NOMO-1 treated with dmso at 0.1 percent for 144 hours (cell line): Measurements from ENCODE around the gene PDE4B.

Experiments used
- DNase-seq: peaks from one replicate; lab custom pipeline; 2025; ENCODE audit not compliant: unreplicated experiment; lab: John Stamatoyannopoulos, UW

Gene PDE4B

DNA sequence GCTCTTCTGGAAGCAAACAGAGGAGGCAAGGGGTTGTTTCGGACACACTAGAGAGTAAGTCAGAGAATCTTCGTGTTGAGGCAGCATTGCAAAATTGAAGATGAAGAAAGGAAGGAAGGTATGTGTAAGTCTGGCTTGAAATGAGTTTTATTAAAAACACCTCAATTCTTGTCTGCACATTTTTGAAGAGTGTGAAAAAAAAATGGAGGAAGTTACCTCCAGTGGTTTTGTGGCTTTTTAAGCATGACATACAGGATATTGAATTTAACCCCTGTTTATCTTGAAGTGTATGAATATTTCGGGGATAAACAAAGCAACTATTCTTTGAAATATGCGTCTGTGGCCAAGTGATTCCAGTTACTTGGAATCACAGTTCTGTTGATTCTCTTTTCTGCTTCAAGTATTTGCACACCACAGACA lies 538.0 kb downstream of the PDE4B start:
- DNase-seq, result no peak

GRCh38 chr1:66331658-66332547 lies 539.2 kb downstream of the PDE4B start:
- DNase-seq, result no peak

GRCh38 chr1:66332548-66332901 lies 539.8 kb downstream of the PDE4B start:
- no peak for DNase-seq

DNA sequence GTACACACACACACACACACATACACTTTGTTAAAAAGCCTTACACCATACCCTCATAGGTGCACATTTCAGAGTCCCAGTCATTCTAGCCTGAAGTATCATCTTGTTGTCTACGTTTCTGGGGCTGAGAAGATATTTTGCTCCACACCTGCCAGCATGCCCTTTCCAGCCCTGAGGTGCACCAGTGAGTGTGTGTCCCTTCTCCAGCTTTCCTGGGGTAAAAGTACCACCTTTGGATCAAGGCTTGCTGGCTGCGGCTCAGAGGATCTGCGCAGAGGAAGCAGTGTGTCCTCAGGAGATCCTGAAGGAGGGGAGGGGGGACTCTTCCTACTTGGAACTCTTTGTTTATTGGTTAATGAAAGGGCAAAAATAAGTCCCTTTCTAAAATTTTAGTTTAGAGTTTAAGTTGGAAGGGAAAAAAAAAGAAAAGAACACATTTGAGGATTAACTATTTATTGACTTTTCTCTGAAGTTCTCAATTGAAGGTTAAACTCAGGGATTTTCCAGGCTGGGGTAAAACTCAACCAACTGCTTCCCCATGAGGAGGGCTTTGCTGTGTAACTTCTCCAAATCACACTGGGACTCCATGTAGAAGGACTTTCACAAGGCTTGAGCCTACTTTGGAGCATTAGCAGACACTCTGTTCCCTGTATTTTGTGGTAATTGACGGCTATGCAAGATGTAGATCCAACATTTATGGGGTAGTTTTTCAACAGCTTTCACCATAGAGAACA lies 540.9 kb downstream of the PDE4B start:
- no peak for DNase-seq

DNA sequence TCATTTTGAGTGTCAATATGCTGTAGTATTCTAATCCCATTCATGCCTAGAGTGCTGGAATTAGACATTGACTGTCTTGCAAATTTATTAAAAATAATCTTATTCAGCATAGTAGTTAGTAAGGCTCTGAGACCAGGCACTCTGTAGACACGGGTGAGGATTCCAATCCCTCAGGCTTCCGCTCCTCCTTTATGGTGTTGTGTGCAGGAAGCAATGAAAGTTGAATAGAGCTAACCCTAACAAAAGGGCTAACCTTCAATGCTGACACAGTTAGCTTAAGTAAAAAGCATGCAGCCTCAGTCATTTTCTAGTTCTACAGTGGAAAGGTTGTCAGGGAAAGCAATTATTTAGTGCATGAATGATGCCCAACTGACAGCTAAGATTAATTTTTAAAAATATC lies 541.6 kb downstream of the PDE4B start:
- DNase-seq, result no peak

DNA sequence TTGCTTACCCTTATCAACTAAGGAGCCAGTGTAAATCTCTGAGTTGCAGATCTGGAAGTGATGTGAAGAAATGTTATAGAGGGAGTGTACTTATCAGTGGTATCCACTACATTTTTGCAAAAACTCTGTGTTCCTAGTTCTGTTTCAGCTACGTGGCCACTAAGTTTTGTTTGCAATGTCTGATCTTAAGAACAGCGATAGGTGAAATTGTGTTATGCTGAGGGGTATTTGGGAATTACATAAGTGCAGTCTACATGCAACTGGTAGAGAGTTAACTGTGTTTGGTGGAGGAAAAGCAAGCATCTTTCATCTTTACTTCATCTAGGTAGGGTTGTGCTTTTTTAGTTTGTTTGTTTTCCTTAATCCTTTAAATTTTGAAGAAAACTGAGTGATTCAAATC lies 542.4 kb downstream of the PDE4B start:
- DNase-seq, result no peak

- peak; percentile 89 for DNase-seq
Measured at GRCh38 chr1:66335859-66336640, 543.4 kb downstream of the PDE4B start.

DNA sequence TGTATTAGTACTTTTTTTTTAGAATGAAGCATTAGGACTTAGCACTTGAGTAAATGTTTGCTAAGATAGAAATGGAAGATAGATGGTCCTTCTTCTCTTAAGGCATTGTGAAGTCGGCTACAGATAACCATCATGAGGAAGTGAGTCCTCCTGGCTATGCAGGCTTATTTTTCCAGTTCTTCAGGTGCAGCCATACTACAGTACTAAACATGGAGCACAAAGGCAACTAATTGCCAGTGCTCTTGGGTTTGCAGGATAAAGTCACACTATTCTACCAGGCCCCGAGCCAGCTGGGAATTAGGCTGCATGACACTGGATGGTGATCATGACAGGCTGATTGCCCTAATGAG lies 543.9 kb downstream of the PDE4B start:
- no peak for DNase-seq

DNA sequence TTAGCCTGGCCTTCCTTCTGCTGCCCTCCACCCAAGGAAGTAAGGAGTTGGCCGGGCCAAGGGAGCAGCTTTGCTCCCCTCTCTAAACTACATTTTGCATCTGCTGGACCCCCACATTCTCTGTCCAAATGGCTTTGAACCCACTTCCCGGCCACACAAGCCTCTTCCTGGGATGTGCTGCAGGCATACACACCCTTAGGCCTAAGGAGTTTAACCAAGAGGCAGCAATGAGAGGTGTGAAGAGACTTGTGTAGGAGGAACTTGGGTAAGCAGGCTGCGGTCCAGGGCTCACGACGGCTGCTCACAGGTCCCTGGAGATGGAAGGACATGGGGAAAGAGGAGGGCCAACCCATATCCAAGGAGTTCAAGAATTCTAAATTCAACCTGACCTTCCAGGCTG lies 544.6 kb downstream of the PDE4B start:
- DNase-seq, result no peak

DNA sequence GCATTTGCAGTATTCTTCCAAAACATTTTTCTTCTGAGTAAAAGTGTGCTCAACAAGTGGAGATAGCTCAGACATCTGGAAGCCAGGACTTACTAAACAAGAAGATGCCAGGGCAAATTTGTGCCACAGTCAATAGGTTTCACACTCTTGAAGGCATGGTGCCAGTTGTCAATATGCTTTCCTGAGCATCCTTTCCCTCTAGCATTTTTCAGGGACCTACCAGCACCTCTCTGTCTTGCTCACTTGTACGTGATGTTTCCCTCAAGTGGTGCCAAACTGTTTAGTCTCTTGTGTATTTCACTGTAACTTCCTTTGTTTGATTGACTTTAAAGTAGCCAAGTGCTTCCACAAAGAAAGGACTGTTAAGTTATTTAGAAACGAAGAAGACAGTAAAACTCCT lies 547.2 kb downstream of the PDE4B start:
- DNase-seq, result no peak

DNA sequence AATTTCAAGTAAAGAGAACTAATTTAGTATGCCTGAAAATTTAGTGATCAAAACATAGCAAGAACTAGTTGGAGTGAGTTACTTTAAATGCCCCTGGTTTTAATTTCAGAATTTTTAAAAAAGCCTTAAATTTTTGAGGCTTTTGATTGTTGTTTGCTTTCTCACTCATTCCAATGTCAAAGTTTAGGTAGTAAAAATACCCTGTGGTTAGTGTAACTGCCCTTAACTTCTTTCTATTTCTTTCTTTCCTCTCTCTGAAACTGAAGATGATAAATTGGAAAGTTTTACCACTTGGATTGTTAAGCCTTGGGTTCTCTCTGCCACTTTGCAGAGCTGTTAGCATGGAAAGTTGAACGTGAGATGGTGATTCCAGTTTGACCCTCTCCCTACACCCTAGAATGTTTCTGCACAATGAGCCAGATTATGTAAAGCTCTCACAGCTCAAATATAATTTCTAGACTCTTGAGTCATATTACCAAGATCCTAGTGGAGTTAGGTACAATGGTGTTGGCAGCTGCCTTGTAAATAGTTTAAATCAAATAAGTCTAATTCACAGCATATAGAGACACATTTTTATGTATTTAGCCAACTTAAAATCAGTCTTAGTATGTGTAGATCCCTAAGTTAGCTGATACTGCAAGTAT lies 548.9 kb downstream of the PDE4B start:
- DNase-seq, result no peak

DNA sequence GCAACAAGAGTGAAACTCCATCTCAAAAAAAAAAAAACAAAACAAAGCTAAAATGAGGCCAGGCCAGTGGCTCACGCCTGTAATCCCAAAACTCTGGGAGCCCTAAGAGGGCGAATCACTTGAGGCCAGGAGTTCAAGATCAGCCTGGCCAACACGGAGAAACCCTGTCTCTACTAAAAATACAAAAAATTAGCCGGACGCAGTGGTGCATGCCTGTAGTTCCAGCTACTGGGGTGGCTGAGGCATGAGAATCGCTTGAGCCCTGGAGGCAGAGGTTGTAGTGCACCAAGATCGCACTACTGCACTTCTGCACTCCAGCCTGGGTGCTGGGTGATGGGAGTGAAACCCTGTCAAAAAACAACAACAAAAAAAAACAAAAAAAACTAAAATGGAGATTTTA lies 550.0 kb downstream of the PDE4B start:
- DNase-seq, result no peak

DNA sequence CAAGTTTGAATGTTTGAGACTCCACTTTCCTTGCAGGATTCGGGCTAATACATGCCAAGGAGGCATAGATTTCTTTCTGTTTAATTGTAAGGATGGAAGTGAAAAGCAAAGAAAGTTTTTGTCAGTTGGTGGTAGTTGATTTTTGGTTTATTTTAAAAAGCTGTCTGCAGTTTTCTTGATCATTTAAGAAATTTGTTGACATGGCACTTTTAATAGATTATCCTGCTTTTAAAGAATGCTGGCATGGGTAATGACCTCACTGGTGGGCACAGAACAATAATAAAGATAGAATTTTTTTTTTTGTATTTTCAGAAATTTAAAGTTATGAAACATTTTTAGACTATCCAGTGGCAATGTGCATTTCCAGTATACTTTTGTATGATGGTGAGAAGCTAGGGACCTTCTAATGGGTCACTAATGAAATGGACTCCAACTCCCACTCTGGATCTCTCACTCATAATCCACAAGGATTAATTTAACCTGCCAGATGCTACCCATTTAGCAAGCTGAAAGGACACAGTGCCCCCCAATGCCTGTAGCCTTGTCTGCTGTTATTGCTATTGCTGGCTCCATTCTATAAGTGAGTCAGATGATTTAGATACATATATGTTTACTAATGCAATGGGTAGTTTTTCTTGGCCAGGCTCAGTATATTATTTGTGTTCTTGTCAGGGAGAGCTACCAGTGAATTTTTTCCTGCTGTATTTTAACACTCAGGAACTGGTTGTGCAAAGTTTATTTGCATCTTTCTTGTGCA lies 551.1 kb downstream of the PDE4B start:
- no peak for DNase-seq

- DNase-seq, result no peak
Measured at GRCh38 chr1:66346057-66346795, 553.5 kb downstream of the PDE4B start.

GRCh38 chr1:66346873-66347272 lies 554.2 kb downstream of the PDE4B start:
- DNase-seq, result no peak

- DNase-seq, result no peak
Measured at GRCh38 chr1:66348776-66349175, 556.1 kb downstream of the PDE4B start.

DNA sequence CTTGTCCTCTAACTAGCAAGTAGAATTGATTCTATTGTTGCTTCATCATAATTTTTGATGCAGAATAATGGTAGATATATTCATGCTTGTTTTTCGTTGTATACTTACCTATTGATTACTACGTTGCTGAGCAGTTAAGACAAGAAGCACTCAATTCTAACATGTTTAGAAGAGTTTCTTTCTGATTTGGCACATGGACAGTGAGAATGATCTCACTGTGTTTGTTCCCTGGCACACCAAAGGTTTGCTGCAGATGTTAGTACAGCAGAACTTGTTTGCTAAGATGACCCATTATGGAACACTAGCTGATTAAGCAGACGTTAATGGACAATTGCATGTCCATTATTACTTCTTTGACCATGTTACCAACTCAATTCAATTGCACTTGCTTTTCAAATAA lies 556.5 kb downstream of the PDE4B start:
- no peak for DNase-seq

DNA sequence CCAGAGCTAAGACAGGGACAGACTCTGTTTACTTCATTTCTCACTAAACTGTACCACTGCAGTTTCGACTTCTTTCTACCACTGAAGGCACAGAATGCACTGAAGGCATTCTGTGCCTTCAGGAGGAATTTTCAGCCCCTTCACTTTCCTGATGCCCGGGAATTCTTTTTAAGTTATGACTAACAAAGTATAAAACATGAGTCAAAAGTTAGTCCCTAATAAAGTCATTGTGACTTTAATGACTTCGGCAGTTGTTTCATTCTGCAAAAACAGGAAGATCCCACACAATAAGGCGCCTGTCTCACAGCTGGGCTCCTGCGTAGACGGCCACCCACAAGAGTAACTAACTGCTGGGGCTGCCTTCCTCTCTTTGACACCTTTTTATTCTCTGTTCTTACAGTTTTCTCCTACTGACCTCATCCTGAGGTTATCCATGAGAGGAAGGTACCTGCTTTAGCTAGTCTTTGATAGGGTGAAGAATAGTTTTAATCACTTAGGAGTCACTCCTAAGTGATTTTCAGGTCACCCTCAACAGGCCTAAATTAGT lies 557.4 kb downstream of the PDE4B start:
- peak; percentile 43 for DNase-seq

DNA sequence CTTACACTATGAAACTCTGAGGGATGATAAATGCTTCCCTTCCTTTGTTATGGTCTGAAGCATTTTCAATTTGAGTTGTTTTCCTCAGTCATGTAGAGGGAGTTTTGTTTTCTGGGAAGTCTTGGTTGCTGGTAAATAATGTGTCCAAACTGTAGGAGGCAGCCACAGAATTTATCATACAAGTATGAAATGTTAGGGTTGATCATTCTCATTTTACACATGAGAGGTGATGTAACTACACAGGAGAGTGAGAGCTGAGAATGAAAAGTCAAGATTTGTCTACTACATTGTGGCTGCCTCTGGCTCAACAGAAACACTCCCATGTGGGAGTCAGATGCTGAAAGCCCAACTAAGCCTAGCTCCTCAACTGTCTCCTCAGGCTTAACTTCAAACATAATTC lies 558.8 kb downstream of the PDE4B start:
- DNase-seq, result no peak

- DNase-seq, result no peak
Measured at GRCh38 chr1:66351913-66352312, 559.2 kb downstream of the PDE4B start.
